HG02943 (cell line): ENCODE data around the gene SNX20.

Source experiments
- ATAC-seq: cut with Tn5 transposase; IDR thresholded peaks from one replicate; pipeline ENCODE4 v1.9.1; 2021; ENCODE audit warnings: mild to moderate bottlenecking, low read depth, moderate library complexity; ENCODE audit not compliant: unreplicated experiment

The SNX20 gene

DNA sequence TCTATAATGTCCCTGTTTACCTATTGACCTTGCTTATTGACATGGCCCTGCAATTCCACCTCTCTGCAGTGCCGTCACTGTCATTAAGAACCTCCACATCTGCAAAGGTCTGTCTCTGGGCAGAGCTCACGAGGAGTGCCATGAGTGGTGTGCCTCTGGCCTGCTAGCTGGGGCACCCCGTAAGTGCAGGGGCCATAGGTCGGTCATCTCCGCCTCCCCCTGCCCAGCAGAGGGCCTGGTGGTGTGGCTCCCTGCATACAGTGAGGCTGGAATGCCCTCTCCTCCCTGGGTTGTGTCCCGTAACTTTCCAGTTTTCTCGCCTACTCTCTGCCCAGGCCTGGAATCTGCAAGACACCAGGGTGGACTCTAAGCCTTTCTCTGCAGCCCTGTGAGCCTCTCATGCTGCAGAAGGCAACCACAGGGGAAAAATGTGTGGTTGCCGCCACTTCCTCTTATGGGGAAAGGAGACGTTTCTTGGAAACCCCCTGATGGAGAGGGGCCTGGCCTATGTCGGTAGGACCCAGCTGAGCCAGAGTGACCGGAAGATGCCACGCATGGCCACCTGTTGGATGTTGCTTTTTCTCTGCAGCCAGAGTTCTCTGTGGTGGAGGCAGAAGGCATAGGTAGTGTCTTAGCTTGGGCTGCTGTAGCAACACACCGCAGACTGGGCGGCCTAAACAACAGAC lies 2.7 kb upstream of the SNX20 start:
- peak; percentile 58 for ATAC-seq

DNA sequence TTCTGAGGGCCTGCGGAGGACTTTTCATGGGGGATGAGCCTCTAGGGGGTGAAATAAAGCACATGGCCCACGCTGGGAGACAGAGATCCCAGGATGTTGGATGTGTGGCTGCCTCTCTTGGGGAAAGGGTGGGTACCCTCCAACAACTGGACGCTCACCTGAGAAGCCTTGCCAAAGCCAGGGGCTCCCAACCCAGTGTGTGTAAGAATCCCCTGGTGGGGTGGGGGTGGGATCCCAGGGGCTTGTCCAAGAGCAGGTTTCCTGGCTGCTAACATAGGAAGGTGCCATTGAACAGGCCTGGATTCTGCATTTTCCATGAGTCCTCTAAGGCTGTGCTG lies 587 bp downstream of the SNX20 start:
- ATAC-seq, result no peak

DNA sequence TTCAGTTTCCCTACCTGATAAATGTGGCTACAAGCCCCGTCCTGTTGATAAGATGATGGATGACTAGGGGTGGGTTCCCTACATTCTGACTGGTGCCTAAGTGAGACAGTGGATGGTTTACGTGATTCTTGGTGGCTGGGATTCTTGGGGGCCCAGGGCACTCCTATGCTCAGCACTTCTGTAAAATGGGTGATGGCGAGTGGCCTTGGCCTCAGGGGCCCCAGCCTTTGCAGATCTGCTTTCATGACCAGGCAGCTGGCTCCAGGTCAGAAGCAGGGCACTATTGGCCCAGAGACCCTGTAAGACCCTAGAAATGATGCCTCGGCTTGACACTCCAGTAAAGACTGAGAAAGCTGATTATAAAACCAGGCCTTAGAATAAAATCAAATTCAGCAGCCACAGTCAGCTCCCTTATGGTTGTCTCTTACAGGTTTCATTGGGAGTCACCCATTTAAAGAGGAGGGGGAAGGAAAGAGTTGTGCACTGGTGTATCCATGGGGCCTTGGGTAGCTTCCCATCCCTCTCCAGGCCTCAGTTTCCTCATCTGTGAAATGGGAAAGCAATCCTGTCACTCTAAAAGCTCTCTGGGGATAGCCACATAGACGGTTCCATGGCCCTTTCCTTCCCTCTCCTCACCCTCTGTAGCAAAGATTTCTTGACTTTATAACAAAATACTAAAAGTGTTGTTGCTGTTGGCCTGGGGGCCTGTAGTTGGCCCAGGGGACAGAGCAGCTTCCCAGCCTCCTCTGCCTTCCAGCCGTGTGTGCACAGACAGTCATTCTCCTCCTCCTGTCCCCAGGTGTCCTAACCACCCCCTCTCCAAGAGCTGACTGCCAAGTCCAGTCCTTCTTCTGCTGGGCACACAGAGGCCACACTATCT lies 1.2 kb downstream of the SNX20 start:
- no peak for ATAC-seq

DNA sequence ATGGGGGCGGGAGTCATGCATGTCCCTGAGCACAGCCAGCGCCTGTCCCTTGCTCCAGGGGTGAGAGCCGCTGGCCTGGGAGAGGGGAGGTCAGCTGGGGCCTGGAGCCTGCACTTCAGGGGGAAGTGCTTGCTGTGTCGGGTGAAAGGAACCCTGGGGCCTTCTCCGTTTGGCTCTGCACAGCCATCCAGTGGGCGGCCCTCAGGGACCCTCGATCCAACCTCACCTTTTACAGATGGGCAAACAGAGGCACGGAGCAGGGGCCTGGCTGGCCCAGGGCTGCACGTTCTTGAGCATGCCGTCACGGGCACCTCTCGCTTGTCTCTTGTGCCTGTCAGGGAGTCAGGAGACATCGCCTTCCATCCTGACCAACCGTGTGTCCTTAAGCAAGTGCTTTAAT lies 1.8 kb downstream of the SNX20 start:
- no peak for ATAC-seq

DNA sequence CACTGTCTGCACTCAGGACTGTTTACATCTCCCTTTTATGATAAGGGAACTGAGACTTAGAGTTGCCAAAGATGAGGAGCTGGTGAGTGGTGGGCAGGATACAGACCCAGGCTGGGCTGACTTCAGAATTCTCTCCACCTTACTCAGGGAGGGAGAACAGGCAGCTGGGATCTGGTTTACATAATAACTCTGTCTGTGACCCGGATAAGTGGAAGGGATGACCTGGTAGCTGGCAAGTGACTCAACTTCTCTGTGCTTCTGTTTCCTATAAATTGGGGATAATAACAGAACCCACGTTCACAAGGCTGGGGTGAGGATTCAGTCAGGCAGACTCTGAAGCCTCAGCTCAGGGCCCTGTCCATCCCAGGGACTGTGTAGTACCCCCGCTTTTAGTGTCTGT lies 2.6 kb downstream of the SNX20 start:
- ATAC-seq, result no peak

DNA sequence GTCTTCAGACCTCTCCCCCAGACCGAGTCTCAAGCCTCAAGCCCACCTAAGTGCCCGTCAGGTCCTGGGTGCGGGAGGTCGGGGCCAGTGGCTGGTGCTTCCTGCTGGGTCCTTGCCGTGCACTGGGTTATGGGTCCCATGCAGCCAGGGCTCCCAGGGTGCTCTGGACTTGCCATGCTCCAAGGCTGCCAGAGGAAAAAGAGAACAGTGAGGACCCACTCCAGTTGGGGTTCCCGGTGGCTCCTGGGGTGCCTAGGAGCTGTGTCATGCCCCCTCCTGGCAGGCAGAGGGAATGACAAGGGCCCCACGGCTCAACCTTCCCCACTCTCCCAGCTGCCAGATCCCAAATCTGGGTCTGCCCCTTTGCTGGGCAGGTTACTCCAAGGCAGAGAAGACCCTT lies 3.8 kb downstream of the SNX20 start:
- ATAC-seq, result no peak

DNA sequence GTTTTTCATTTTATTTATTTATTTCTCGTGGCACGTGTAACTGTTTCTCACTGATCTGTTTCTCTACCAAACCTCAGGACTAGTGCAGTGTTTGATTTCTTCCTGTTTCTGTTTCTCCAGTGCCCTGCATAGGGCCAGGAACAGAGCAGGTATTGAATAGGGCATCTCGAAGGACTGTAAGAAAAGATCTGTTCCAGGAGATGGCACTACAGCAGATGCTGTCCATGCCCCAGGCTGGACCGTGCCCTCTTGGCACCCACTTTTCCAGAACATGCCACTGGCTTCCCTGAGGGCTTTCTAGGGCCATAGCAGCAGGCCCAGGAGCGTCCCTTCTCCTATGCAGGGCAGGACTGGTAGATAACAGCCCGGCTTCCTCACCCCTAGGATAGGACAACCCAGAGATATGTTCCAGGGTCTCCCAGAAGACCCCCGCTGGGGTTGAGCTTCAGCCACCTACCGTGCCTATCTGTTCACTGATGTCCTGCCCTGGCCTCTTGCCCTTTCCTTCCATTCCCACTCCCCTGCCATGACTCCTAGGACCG lies 4.4 kb downstream of the SNX20 start:
- ATAC-seq, result no peak

DNA sequence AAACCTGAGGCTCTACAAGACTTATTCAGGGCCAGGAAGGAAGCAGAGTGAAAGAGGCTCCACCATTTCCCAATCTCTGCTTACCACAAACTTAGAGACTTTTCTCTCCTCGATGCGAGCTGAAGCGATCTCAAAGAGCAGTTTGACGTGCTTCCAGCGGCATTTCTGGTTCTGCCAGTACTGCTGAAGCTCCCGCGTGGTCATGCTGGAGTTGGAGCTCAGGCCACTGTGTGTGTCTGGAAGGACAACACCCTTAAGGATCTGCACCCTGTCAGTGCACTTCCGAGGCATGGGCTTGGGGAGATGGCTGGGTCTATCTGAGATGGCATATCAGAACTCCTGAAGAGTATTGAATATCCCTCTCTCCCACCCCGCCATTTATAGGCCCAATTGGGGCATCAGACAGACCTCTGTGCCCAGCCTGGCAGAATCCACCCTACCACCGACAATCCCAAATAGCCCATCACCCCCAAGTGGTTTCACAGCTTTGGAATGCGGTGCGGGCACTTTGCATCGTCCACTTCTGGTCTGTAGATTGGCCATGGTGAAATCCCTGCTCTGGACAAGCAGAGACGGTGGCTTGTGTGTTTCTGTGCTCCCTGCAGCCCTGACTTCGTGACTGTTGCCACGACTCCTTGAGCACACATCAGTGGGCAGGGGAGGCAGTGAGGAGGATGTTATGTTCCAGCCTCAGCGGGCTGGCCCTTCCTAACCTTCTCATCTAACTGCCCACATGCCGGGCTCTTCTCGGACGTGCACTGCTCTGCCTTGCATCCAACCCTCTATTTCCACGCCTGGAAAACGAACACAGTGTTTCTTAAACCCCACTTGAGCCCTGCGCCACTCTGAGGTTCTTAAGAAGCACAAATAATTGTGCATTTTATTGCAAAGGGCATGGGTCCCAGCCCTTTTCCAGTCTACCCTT lies 5.2 kb downstream of the SNX20 start:
- ATAC-seq, result no peak

DNA sequence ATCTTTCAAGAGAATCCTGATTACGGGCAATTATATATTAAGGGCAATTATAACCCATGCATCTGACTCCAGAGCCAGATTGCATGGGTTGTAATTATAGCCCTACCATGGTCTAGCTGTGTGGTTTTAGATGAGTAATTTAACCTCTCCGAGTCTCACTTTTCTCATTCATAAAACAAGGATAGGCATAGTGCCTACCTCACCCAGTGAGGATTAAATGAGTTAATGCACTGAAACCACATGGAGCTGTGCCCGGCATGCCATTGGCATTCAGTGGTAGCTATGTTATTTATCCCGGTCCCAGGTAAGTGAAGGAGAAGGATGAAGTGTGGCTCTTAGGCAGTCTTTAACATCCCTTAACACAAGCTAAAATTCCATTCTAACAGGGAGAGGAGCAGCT lies 6.3 kb downstream of the SNX20 start:
- no peak for ATAC-seq

DNA sequence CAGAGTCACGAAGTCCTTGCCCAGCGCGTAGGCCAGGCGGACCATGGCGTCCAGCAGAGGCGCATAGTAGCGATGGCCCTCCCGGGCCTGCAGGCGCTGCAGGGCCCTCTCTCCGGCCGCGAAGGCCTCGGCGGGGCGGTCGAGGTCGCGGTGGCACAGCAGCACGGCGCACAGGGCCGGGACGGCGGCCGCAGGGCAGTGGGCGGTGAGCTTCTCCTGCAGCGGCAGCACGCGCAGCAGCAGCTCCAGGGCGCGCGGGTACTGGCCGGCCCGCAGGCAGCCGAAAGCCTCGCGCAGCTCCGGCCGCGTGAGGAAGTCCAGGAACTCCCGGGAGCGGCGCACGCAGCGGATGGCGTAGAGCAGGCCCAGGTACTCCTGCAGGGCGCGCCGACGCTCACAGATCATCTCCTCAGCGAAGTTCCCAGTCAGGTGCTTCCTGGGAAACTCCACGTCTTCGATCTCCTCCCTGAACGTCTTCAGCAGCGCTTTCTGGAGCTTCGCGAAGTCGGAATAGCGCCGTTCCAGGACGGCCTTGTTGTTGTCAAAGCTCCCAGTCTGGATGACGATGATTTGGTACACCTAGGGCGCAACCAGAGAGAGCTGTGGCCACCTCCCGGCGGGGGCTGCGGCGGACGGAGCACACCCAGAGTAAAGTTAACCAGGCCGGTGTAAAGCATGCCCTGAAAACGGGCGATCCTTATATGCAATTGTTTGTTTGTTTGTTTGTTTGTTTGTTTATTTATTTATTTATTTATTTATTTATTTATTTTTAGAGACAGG lies 7.4 kb downstream of the SNX20 start:
- ATAC-seq, result no peak

DNA sequence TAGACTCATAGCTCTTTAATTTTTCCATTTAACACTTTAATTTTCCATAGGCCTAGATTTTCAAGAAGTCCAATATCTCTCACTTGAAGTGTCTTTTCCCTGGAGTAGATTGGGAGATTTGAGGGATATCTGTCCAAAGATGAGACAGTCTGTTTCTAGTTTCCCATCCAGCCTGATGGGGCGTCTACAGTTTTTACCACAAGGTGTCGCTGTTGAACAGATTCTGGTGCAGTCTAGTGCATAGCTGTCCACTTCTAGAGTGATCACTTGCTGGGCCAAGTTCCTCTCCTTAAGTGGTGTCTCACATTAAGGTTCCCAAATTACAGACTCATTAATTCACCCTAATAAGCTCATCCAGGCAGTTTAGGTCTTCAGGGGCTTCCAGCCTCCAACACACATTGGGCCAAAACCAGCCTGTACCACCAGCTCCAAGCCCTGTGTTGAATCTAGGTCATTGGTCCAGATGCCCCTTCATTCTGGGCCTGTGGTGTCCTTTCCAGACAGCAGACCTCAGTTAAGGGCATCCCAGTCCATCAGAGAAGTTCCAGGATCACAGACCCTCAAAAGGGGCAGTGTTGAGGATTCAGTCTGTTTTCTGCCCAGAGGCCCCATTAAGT lies 9.4 kb downstream of the SNX20 start:
- ATAC-seq, result no peak

DNA sequence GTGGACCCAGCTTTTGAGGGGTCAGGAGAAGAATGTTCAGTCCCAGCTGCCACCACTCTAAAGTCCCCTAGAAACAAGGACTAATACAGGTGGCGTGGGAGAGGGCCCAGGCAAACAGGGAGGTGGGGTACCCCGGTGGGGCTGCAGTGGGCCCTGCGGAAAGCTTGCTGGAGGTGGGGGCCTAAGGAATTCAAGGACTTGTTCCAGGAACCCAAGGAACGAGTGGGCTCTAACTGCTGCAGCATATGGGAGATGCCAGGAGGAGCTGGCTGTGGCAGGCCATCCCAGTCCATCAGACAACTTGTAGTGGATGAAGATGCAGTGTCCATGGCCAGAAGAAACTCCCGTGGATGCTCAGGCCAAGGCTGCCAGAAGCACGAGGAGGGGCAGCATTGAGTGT lies 10.6 kb downstream of the SNX20 start:
- ATAC-seq, result no peak

DNA sequence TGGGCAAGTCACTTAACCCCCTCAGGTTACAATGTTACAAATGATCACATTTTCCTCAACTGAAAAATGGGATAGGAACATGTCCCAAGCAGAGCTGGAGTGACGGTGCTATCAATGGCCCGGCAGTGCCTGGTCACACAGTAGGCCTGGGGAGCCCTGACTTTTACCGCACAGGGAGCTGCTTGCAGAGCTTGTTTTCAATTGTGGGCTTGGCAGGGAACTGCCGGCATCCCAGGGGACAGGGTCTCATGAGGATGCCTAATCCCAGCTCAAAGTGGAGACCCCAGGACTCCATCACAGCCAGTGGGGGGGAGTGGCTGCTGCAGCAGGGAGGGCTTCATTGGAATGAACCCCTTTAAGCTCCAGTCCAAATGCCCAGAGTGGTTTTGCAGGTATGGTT lies 11.4 kb downstream of the SNX20 start:
- ATAC-seq, result no peak

DNA sequence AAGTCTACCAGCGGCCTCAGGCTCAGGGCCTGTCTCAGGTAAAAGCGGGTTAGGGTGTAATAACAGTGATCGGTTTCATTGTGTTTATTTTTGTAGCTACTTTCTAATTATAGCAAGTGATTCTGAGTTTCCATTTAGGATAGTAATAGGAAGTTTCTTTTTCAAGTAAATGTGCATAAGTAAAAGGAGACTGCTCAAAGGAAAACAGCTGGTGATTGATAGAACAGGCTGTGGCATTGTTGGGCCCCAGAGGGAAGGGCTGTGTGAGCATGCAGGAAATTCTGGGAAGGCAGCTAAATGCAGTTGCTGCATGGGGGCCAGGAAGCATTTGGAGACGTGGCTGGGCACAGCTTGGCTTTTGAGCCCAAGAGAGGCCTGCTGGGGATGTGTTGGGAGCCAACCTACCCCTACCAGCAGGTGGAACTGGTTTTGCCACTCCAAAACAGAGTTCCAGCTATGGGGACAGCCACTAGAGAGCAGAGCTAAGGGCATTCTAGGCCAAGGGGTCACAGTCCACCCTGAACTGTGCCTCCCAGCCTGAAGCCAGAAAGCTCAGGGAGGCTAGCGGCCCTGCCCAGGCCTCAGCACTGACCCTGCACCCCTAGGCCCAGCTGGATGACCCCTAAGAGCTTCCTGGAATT lies 12.6 kb downstream of the SNX20 start:
- no peak for ATAC-seq

DNA sequence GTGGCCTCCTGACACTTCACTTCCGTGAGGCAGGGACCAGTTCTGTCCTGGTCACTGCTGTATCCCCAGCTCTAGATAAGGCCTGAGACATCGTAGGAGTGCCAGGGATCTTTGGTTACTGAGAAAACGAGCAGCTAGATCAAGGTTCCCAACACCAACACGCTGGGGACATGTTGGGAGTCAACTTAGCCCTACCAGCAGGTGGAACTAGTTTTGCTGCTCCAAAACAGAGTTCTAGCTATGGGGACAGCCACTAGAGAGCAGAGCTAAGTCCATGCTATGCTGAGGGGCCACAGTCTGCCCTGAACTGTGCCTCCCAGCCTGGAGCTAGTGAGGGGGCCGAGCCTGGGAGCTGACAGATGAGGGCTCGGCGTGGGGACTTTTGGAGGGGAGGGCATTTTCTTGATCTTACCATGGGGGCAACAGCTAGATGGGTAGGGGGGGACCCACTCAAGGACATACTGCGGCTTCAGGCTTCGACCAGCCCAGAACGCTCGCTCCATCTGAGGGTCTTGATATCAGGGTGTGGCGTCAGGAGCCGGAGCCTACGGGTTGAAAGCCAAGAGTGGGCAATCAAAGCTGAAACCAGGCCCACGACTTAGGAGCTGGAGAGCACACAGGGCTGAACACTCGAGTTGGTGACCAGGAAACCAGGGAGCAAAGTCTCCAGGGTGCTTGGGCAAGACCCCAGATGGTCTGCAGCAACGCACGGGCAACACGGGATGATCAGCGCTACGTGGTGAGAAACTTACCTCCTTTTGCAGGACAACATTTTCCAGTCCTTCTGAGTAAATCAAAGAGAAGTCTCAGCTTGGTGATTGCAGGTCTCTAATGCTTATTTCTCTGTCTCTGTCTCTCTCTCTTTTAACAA lies 13.4 kb downstream of the SNX20 start:
- no peak for ATAC-seq

DNA sequence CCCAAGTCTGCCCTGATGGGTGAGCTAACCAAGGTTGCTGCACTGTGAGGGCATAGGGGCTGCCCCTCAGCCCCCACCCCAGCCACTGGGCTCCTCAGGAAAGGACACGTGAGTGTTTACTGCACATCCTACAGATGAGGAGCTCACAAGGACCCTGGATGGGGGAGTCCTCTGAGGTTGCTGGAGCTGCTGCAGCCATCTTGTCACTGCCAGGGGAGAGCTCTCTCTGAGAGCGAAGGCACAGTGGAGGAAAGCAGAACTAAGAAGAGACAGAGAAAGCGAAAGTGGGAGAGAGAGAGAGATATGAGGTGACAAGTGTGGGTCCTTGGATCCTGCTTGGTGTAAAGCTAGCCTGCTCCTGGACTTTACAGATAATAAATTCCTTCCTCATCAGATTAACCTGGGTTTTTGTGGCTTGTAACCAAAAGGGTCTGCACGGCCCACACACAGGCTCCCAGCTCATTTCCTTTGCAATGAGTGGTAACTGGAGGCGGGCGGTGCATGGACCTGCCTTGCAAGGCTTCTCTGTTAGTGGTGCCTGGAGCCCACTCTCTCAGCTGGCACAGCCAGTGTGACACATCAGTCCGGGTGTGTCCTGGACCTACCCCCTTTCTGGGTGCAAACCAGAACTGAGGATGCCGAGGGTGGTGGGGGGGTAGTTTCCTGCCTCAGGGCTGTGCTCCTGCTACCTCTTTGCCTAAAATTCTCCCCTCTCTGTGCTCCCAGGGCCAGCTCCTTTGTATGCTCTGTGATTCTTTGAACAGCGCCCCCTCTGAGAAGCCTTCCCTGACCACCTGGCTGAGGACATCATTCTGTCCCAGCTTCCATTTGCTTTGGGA lies 14.2 kb downstream of the SNX20 start:
- peak; percentile 64 for ATAC-seq

DNA sequence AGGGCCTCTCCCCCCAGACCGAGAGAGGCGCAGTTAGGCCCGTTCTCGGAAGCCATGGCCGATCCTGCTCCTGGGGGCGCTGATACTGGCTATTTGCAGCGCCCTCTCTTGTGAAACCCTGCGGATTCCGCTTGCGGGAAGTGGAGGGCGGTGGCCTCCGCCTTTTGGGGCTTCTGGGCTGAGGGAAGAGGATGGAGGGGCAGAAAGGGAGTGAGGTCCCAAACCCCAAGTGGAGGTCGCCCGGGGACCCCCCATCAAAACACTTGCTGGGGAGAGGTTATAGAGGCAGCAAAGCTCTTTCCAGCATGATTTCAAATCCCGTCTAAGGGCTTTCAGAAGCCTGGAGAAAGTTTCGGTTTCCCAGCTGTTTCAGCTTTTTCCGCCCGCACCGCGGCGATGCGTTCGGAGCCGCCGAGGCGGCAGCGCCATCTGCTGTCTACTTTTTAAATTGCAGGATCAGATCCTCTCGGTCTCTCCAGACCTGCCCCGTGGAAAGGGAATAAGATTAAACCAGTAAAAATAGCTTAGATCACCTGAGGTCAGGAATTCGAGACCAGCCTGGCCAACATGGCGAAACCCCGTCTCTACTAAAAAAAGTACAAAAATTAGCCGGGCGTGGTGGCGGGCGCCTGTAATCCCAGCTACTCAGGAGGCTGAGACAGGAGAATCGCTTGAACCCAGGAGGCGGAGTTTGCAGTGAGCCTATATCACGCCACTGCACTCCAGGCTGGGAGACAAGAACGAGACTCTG lies 15.8 kb downstream of the SNX20 start:
- ATAC-seq, result no peak
